Activated CD8-positive, alpha-beta memory T cell treated with anti-CD3 and anti-CD28 coated beads, Interleukin-2, amount 10 ng/mL, durations not matched to agents 7 days and 5 days (primary cell): Measurements from ENCODE around the gene FOXL2NB. TPM values are rescaled to one million over a fixed set of nuclear protein-coding genes. Genes with fewer than 3 reads are reported as not detected.

Experiments used
- ATAC-seq: fragments of 150-1000 bp; cut with Tn5 transposase; one replicate; pipeline ENCODE4 v1.10.0; 2021; ENCODE audit warnings: moderate library complexity
- CTCF ChIA-PET: fragments of 350-600 bp; sonication (Branson Sonifier 250); formaldehyde crosslinking; loops from one replicate; lab custom pipeline; 2021; ENCODE audit warnings: antibody characterized with exemption; lab: Charles Lee
- DNase-seq: peaks from one replicate; pipeline ENCODE4 v3.0.0-alpha.2; 2020
- H3K27ac Mint-ChIP-seq: one replicate; pipeline ENCODE4 v1.8.0; 2021; ENCODE audit warnings: mild to moderate bottlenecking, mixed read lengths
- H3K27me3 Mint-ChIP-seq: one replicate; pipeline ENCODE4 v1.8.0; 2021; ENCODE audit warnings: mixed read lengths
- H3K36me3 Mint-ChIP-seq: one replicate; pipeline ENCODE4 v1.8.0; 2021; ENCODE audit warnings: mild to moderate bottlenecking, mixed read lengths
- H3K4me1 Mint-ChIP-seq: one replicate; pipeline ENCODE4 v1.8.0; 2021; ENCODE audit warnings: mixed read lengths
- H3K4me3 Mint-ChIP-seq: one replicate; pipeline ENCODE4 v1.8.0; 2021; ENCODE audit warnings: mild to moderate bottlenecking, moderate library complexity, mixed read lengths
- H3K9me3 Mint-ChIP-seq: one replicate; pipeline ENCODE4 v1.8.0; 2022; ENCODE audit warnings: low read depth, mixed read lengths
- total RNA-seq, 2 experiments: library from RNA; stranded (reverse); gene quantifications; one replicate each; pipeline ENCODE4 v1.2.3, GENCODE V29; 2021

Gene FOXL2NB
- total RNA-seq, 2 experiments from 2014 or later, result not detected

DNA sequence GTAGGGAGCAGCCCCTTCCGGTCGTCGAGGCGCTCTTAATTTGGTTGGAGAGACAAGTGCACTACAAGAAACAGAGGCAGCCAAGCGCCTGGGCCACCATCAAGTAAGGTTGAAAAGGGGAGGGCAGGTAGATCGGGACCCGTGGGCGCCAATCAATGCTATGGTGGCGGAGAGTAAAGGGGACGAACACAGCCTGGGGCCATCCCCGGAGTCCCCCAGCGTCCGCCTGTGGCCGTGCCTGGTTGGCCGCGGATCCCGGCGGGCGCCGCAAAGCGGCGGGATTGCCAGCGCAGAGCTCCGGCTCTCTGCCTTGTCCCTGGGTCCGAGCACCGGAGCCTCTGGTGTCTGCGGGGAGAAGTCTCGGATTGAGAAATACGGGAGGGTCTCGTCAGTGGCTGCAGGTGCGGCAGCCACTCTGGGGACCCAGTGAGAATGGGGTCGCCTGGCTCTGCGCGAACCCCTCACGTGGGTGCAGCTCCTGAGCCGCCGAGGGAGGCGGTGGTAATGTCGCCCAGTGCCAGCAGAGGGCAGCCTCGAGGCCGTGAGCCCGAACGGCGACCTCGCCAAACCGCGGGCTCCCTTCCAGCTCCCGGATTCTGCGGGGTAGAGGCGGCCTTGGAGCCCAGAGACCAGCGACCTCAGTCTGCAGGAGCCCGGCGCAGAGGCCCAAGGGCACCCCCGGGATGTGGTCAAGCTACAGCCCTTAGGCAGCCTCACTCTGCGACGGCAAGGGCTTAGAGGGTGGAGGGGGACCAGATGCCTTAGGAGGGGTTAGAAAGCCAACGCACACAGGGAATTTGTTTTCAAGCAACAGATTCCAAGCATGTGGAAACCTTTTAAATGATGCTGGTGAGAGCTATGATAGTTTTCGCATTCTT is 10.9 kb upstream of the FOXL2NB start:
- peaks cover 24% of the 10 kb centered on the region for H3K4me1 Mint-ChIP-seq
- peak; percentile 67 for DNase-seq
- H3K36me3 Mint-ChIP-seq, result peaks cover 1% of the 10 kb centered on the region
- peak overlapping the region; percentile 52 for H3K4me3 Mint-ChIP-seq
- no peak overlapping the region for H3K27ac Mint-ChIP-seq
- CTCF ChIA-PET, result interaction anchor here (0.7 to 4.6 kb wide), 32 partner anchors 11 to 739 kb away, joined by 3 to 48 read pairs (median 4); partner anchors contain the start of genes CEP70, FOXL2 and FOXL2NB
- ATAC-seq, result peak; percentile 77
- H3K9me3 Mint-ChIP-seq, result no peaks in the 10 kb centered on the region
- peaks cover 86% of the 10 kb centered on the region for H3K27me3 Mint-ChIP-seq

DNA sequence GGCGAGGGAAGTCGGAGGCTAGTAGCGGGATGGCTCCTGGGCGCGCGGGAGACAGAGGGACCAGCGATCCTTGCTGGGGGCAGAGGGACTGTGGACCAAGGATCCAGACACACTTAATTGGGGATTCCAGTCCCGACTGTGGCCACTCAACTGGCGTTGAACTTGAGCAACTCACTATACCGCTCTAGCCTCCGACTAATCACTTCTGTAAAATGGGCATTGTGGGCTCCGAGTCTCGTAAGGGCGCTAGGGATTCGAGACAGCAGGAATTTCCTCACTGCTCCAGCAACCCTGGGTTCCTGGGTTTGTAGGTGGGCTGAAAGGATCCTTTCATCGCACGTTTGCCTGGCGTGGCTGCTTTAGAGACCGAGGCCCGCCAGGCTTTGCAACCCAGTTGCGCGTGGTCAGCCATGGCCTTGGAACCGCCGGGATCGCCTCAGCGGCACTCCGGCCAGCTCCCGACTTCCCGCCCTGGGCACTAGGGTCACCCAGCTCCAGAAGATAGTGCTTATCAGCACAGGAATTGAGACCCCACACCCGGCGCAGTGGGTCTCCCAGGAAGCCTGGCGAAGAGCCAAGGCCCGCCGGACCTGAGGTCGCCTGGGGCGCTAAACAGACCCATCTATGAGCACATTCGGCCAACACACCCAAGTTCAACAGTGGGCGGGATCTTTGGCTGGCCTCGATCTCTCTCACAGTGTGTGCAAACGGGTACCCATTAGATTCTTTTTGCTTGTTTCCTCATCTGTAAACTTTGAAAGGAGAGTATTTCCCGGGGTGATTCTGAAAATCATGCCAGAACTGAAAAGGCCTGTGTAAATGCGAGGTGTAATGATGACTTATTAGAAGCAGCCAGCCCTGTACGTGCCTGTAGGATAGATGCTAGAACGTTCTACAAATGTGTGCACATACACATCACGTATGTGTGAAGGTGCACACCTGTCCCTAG is 10.0 kb upstream of the FOXL2NB start:
- CTCF ChIA-PET, result interaction anchor here (0.8 to 4.6 kb wide), 22 partner anchors 10 to 514 kb away, joined by 3 to 48 read pairs (median 4); partner anchors contain the start of genes CEP70, FOXL2 and FOXL2NB
- ATAC-seq (no peak), DNase-seq (no peak)
- peak overlapping the region; percentile 9 for H3K27ac Mint-ChIP-seq
- peaks cover 24% of the 10 kb centered on the region for H3K4me1 Mint-ChIP-seq
- peaks cover 1% of the 10 kb centered on the region for H3K36me3 Mint-ChIP-seq
- peak overlapping the region; percentile 52 for H3K4me3 Mint-ChIP-seq
- no peaks in the 10 kb centered on the region for H3K9me3 Mint-ChIP-seq
- peaks cover 91% of the 10 kb centered on the region for H3K27me3 Mint-ChIP-seq

DNA sequence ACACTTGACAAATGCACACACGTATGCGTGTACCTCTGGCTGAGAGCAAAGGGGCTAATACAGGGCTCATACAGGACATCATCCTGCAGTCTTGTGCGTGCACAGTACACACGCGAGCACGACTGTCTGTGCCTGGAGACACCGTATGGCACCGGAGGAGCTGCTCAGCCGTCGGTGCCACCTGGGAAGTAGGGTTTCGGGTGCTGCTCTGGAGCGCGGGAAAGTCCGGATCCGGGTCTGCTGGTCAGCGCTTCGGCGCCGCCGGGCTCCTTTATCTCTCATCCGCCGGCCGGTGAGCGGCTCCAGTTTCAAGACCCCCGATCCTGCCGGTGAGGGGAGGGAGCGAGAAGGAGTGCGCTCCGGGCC is 9.3 kb upstream of the FOXL2NB start:
- peak overlapping the region; percentile 9 for H3K27ac Mint-ChIP-seq
- H3K36me3 Mint-ChIP-seq, result peaks cover 1% of the 10 kb centered on the region
- DNase-seq, result no peak
- H3K27me3 Mint-ChIP-seq, result peaks cover 97% of the 10 kb centered on the region
- H3K9me3 Mint-ChIP-seq, result no peaks in the 10 kb centered on the region
- H3K4me1 Mint-ChIP-seq, result peaks cover 26% of the 10 kb centered on the region
- CTCF ChIA-PET, result interaction anchor here (1.0 to 4.2 kb wide), 3 partner anchors 9 to 391 kb away, joined by 3 to 45 read pairs (median 8); partner anchors contain the start of genes CEP70, FOXL2 and FOXL2NB
- no peak overlapping the region for H3K4me3 Mint-ChIP-seq
- no peak for ATAC-seq

DNA sequence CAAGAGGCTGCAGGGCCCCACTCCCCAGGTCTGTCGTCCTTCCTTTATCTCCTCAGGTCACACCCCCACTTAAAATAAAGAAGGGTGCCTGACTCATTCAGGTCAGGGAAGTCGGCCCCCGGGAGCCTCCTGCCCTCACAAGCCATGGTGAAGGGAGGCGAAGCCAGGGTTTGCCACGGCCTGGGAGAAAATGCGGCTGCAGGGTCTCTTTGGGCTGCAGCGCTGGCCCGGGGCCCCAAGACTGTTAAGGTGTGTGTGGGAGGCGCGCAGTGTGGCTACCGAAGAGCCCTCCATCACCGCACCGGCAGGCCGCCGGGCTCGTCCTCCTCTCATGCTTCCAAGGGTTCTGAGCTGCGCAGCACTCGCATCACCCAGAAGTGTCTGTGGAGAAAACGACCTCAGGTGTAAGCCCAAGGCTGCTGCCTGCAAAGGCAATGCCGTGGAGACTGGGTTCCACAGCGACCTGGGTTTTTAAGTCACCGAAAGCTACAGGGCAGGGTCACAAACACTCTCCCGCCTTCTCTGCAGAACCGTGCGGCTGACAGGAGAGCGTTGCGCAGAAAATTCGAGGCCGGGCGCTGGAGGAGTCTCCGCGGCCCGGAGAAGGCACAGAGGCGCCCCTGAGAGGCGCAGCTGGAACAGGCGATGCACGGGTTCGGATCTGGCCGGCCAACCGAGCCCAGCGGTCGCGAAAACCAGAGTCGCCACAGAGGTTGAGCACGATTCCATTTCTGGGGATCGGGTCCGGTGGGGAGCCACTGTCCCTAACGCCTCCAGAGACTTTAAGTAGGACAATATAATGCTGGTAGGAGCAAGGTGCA is 8.8 kb upstream of the FOXL2NB start:
- no peak for ATAC-seq

DNA sequence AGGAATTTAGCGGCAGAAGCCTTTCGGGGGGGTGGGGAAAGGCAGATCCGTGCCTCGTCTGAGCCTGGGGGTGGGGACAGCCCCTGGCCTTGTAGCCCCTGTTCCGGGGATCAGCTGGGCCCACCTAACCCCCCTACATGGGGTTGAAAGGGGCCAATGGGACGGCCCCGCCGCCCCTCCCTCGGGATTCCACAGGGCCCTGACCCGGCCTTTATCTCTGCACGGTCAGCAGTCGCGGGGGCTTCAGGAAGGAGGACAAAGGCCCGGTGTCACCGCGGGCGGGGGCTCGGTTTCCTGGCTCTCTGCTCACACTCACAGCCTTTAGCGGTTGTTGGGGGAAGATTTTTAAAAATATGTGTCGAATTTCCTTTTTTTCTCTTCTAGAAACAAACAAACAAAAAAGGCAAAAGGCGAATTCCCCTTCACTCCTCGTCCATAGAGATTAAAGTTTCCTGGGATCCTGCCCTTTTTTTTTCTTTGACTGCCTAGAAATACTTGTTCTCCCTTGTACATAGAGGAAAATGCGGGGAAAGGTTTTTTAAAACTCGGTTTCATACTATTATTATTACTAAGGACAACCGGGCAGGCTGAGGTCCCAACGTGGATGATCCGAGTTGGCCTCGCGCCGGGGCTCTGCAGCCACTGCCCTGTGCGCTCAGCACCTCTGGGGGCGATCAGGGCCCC is 8.0 kb upstream of the FOXL2NB start:
- no peak overlapping the region for H3K27ac Mint-ChIP-seq
- H3K4me1 Mint-ChIP-seq, result peaks cover 30% of the 10 kb centered on the region
- CTCF ChIA-PET, result interaction anchor here (1.4 kb wide), 1 partner anchor 345 kb away, joined by 4 read pairs; the partner anchor contains the start of gene CEP70
- no peak for DNase-seq
- H3K4me3 Mint-ChIP-seq, result no peak overlapping the region
- peaks cover 98% of the 10 kb centered on the region for H3K27me3 Mint-ChIP-seq
- no peak for ATAC-seq
- H3K36me3 Mint-ChIP-seq, result peaks cover 1% of the 10 kb centered on the region
- no peaks in the 10 kb centered on the region for H3K9me3 Mint-ChIP-seq

More for the DNA sequence above, 8.8 kb upstream of the FOXL2NB start:
- Mint-ChIP-seq H3K36me3 (peaks cover 1% of the 10 kb centered on the region), H3K27ac (peak overlapping the region; percentile 3), H3K9me3 (no peaks in the 10 kb centered on the region), H3K27me3 (peaks cover 97% of the 10 kb centered on the region), H3K4me1 (peaks cover 26% of the 10 kb centered on the region), H3K4me3 (no peak overlapping the region)
- CTCF ChIA-PET, result interaction anchor here (1.0 kb wide), 1 partner anchor 391 kb away, joined by 3 read pairs; no protein-coding TSS in a partner anchor
- DNase-seq, result no peak

DNA sequence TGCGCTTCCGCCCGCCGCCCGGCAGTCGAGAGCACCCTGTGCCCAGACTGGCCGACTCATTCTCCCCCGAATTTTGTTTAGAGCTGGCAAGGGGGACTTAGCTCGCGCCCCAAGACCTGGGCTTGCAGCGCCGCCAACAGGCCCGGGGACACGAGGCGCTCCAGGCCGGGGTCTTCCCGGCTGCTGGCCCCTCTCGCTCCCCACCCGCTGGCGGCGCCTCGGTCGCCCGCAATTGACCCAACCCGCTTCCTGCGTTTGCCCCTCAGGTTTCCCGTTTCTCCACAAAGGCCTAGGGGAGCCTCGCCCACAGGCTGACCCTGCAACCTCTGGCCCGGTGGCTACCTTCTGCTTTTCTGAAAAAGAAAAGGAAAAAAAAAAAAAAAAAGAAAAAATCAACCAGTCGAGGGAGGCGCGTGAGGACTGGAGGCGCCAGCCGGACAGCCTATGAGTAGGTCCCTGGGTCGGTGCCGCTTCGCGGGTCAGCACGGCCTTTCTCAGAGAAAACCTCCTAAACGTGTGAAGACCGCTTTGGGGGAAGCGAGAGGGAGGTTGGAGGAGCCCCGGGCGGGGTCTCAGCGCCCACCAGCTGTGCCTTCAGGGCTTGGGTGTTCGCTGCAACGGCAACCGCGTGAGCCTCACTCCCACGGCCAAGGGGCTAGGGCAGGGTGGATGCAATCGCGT is 7.3 kb upstream of the FOXL2NB start:
- peaks cover 98% of the 10 kb centered on the region for H3K27me3 Mint-ChIP-seq
- no peaks in the 10 kb centered on the region for H3K9me3 Mint-ChIP-seq
- H3K27ac Mint-ChIP-seq, result no peak overlapping the region
- H3K36me3 Mint-ChIP-seq, result peaks cover 1% of the 10 kb centered on the region
- ATAC-seq (no peak), DNase-seq (no peak)
- H3K4me3 Mint-ChIP-seq, result no peak overlapping the region
- CTCF ChIA-PET, result interaction anchor here (1.4 kb wide), 1 partner anchor 345 kb away, joined by 4 read pairs; the partner anchor contains the start of gene CEP70
- H3K4me1 Mint-ChIP-seq, result peaks cover 36% of the 10 kb centered on the region

DNA sequence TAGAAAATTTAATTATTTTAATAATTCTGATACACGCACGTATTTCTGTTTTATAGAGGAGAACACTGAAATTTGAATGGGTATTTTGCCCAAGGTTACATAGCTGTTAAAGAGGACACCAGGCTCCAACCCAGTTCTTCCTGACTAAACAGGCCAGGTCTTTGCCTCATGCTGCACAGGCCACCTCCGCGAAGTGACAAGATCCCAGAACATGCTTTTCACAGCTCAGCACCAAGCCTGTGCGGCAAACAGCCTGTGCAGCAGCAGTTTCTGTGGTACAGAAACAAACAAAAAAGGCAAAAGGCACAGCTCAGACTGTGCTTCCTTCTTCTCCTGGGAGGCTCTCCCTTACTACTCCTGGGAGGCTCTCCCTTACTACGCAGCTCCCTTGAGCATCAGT is 6.6 kb upstream of the FOXL2NB start:
- DNase-seq, result no peak
- CTCF ChIA-PET, result interaction anchor here (0.5 to 2.6 kb wide), 4 partner anchors 17 to 389 kb away, joined by 3 to 7 read pairs (median 4); partner anchors contain the start of gene CEP70
- no peak for ATAC-seq
- H3K27me3 Mint-ChIP-seq, result peaks cover 99% of the 10 kb centered on the region
- no peak overlapping the region for H3K4me3 Mint-ChIP-seq
- H3K36me3 Mint-ChIP-seq, result peaks cover 3% of the 10 kb centered on the region
- no peaks in the 10 kb centered on the region for H3K9me3 Mint-ChIP-seq
- H3K27ac Mint-ChIP-seq, result no peak overlapping the region
- peaks cover 42% of the 10 kb centered on the region for H3K4me1 Mint-ChIP-seq

DNA sequence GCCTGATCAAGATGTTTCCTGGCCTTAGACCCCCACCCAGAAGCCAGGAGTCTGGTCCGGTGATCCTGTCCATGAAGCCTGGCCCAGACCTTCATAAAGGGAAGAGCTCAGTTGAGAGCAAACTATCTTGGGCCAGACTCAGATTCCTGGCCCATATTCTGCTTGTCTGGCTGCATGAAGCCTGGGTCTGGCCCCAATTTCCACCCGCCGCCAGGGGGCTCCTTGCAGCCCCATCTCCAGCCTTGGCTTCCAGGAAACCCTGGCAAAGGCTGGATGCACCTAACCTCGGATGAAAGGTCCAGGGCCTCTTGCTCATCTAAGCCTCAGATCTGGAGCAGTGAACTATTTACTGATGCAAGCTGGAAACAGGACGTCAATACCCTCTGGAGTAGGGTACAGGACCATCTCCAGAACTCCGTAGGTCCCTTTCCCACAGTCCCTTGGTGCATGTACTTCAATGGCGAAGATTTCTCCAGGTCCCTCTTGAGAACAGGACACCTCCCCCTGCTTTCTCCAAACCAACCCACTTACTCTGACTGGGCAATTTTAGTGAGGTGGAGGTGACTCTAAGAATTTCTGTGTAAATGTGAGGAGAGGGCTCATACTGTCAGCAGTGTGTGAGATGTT is 5.6 kb upstream of the FOXL2NB start:
- Mint-ChIP-seq H3K27me3 (peaks cover 94% of the 10 kb centered on the region), H3K36me3 (peaks cover 3% of the 10 kb centered on the region), H3K9me3 (no peaks in the 10 kb centered on the region), H3K4me3 (no peak overlapping the region), H3K4me1 (peaks cover 39% of the 10 kb centered on the region), H3K27ac (no peak overlapping the region)
- ATAC-seq (no peak), DNase-seq (no peak)
- CTCF ChIA-PET, result interaction anchor here (0.7 to 2.6 kb wide), 2 partner anchors 16 to 388 kb away, joined by 3 to 7 read pairs; no protein-coding TSS in a partner anchor

DNA sequence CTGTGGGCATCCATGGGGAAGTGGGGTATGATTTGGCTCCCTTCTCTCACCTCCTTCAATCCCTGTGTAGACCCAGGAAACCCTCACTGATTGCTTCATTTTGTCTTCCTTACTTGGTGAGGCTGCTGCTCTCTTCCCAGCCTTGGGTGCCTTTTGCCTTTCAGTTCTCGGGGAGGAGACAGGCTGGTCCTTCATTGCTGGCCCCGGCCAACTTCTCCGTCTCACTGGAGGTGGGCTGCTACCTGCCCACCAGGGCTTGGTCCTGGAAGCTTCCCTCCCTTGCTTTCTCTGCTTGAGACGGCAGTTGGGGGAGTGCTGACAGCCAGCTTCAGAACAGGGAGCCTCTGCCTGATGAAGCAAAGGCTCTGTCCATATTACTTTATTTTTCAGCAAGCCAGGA is 4.7 kb upstream of the FOXL2NB start:
- Mint-ChIP-seq H3K4me3 (no peak overlapping the region), H3K27me3 (peaks cover 89% of the 10 kb centered on the region), H3K9me3 (no peaks in the 10 kb centered on the region), H3K4me1 (peaks cover 35% of the 10 kb centered on the region), H3K36me3 (peaks cover 3% of the 10 kb centered on the region), H3K27ac (no peak overlapping the region)
- ATAC-seq, result no peak
- no peak for DNase-seq
- CTCF ChIA-PET, result interaction anchor here (2.6 kb wide), 1 partner anchor 387 kb away, joined by 7 read pairs; no protein-coding TSS in a partner anchor

DNA sequence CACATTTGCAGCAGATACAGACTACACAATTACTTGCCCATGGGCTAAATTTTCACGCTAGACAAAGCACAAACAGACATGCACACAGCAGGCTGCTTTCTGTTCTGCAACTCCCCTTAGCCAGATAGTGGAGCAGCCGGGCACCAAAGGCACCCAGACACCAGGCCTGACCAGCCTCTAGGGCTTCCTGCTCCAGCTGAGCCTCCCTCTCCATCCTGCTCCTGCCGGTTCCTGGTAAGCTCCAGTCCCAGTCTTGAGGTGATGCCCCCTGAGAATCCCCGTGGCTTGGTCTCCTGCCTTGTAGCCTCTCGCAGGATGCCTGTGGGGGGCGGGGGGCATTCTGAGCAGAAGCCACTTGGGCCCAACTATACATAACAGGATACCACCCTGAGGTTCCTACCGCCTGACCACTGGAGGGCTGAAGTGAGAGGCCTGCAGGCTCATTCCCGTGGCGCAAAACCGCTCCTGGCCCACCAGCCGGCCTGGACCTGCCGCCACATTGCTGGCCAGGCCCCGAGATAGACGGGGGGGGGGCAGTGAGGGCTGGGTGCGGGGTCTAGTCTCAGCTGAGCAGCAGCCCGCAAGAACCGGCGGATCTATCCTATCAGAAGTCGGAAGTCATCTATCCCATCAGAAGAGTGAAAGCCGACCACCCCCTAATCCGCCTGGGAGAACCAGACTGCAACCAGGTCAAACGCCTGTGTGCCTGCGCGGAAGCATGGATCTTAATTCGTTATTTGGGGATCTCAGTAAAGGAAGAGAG is 4.0 kb upstream of the FOXL2NB start:
- Mint-ChIP-seq H3K27me3 (peaks cover 89% of the 10 kb centered on the region), H3K4me3 (no peak overlapping the region), H3K9me3 (no peaks in the 10 kb centered on the region), H3K27ac (no peak overlapping the region), H3K4me1 (peaks cover 29% of the 10 kb centered on the region), H3K36me3 (peaks cover 2% of the 10 kb centered on the region)
- no peak for DNase-seq
- ATAC-seq, result no peak
- CTCF ChIA-PET, result interaction anchor here (2.6 kb wide), 1 partner anchor 387 kb away, joined by 7 read pairs; no protein-coding TSS in a partner anchor
